CD4-positive, alpha-beta T cell (primary cell): ENCODE measurements around the gene USP6NL. TPM values are rescaled to one million over a fixed set of nuclear protein-coding genes. Genes with fewer than 3 reads are reported as not detected.

Source experiments
- ATAC-seq: fragments of 200-7000 bp; cut with Tn5 transposase; one replicate; pipeline ENCODE4 v1.10.0; 2022; ENCODE audit warnings: mild to moderate bottlenecking; ENCODE audit not compliant: poor library complexity
- CTCF ChIA-PET: fragments of 350-600 bp; sonication (Branson Sonifier 250); formaldehyde crosslinking; loops from one replicate; lab custom pipeline; 2021; ENCODE audit warnings: antibody characterized with exemption, inconsistent platforms; lab: Charles Lee
- POLR2A ChIA-PET: fragments of 350-600 bp; sonication (Branson Sonifier 250); formaldehyde crosslinking; loops from one replicate; lab custom pipeline; 2021; ENCODE audit warnings: antibody characterized with exemption, inconsistent platforms; lab: Charles Lee
- DNase-seq, 14 experiments: peaks; one replicate each; pipeline ENCODE4 v3.0.0-alpha.2; 2013 to 2020; ENCODE audit warnings: mixed read lengths in 2 of 14
- H3K27ac ChIP-seq, 2 donors: one replicate each; pipeline versions ENCODE4 v1.5.1 to v1.7.0; 2013; ENCODE audit warnings: low read length in 2 of 2, low read depth in 1 of 2, mild to moderate bottlenecking in 1 of 2
- H3K27me3 ChIP-seq, 2 experiments: 1 replicate in 1 of 2; 2 replicates in 1 of 2; pipeline versions ENCODE4 v1.6.1 to v1.7.0; 2013; ENCODE audit warnings: low read length in 2 of 2, control low read depth in 1 of 2, mild to moderate bottlenecking in 1 of 2, moderate library complexity in 1 of 2; ENCODE audit not compliant: insufficient read depth in 2 of 2, control insufficient read depth in 1 of 2
- H3K36me3 ChIP-seq: one replicate; pipeline ENCODE4 v1.6.1; 2013; ENCODE audit warnings: low read length, control low read depth; ENCODE audit not compliant: insufficient read depth
- H3K4me1 ChIP-seq: one replicate; pipeline ENCODE4 v1.6.1; 2013; ENCODE audit warnings: low read length, control low read depth; ENCODE audit not compliant: insufficient read depth
- H3K4me3 ChIP-seq: one replicate; pipeline ENCODE4 v1.5.1; 2013; ENCODE audit warnings: mild to moderate bottlenecking, low read length, moderate library complexity
- H3K9me3 ChIP-seq, 2 experiments: 1 replicate in 1 of 2; 2 replicates in 1 of 2; pipeline versions ENCODE4 v1.6.1 to v1.7.0; 2013; ENCODE audit warnings: low read length in 2 of 2, mild to moderate bottlenecking in 2 of 2, control low read depth in 1 of 2, moderate library complexity in 1 of 2; ENCODE audit not compliant: control insufficient read depth in 1 of 2, insufficient read depth in 1 of 2
- H3K27ac Mint-ChIP-seq: one replicate; pipeline ENCODE4 v1.8.0; 2020; ENCODE audit warnings: mixed read lengths
- H3K27me3 Mint-ChIP-seq: one replicate; pipeline ENCODE4 v1.8.0; 2021; ENCODE audit warnings: mixed read lengths
- H3K36me3 Mint-ChIP-seq: one replicate; pipeline ENCODE4 v1.8.0; 2021; ENCODE audit warnings: low read depth, mixed read lengths
- H3K4me1 Mint-ChIP-seq: one replicate; pipeline ENCODE4 v1.8.0; 2021; ENCODE audit warnings: low read depth, mixed read lengths
- H3K4me3 Mint-ChIP-seq: one replicate; pipeline ENCODE4 v1.8.0; 2020; ENCODE audit warnings: mild to moderate bottlenecking, mixed read lengths
- H3K9me3 Mint-ChIP-seq: one replicate; pipeline ENCODE4 v1.8.0; 2020; ENCODE audit warnings: mixed read lengths
- CTCF ChIP-seq: fragments of 200-600 bp; IDR thresholded peaks from one replicate; pipeline ENCODE4 v1.8.0; 2022; ENCODE audit warnings: antibody characterized with exemption, mild to moderate bottlenecking
- intact Hi-C, 2 experiments: fragments of 100-400 bp; cut with DNase I in 1 of 2; cut with micrococcal nuclease in 1 of 2; formaldehyde crosslinking; loops; one replicate each; pipeline versions ENCODE4 v1.15.1 to v1.9.0; 2023 to 2025; cut with DNase I, micrococcal nuclease
- total RNA-seq, 174 experiments: library from RNA in 2 of 174; stranded (reverse) in 2 of 174; gene quantifications; one replicate each; pipeline ENCODE4 v1.2.3 and lab custom pipeline; 2021 to 2026

The USP6NL gene
- total RNA-seq, 2 experiments from 2014 or later: 5.2 to 5.6 TPM

- H3K27me3 Mint-ChIP-seq: no peaks in the 10 kb centered on the region
Measured at GRCh38 chr10:11605807-11606408, 5.5 kb downstream of the USP6NL start.

GRCh38 chr10:11604865-11605650 lies 6.4 kb downstream of the USP6NL start:
- POLR2A ChIA-PET: interaction anchor here (0.8 to 1.6 kb wide), 2 partner anchors 12 to 26 kb away, joined by 3 to 4 read pairs; no protein-coding TSS in a partner anchor
- Mint-ChIP-seq H3K4me1 (peaks cover 55% of the 10 kb centered on the region), H3K9me3 (no peaks in the 10 kb centered on the region), H3K4me3 (peak overlapping the region; percentile 59), H3K27ac (peak overlapping the region; percentile 3), H3K36me3 (no peaks in the 10 kb centered on the region), H3K27me3 (no peaks in the 10 kb centered on the region)
- ATAC-seq (peak; percentile 67), DNase-seq (peak in 2 of 14 experiments; percentile 11 to 20)
- H3K9me3 ChIP-seq: no peaks in the 10 kb centered on the region
- intact Hi-C loops: loop anchor here in 1 of 2 experiments (5.0 kb wide), 1 partner anchor 73 kb away; no protein-coding TSS in a partner anchor
- TF ChIP-seq CTCF: no peak
- no peaks in the 10 kb centered on the region for H3K4me1 ChIP-seq
- H3K27me3 ChIP-seq: no peaks in the 10 kb centered on the region
- CTCF ChIA-PET: no interaction called here
- no peak overlapping the region for H3K27ac ChIP-seq
- no peaks in the 10 kb centered on the region for H3K36me3 ChIP-seq
- peak overlapping the region; percentile 26 for H3K4me3 ChIP-seq

More at GRCh38 chr10:11605807-11606408, 5.5 kb downstream of the USP6NL start:
- Histone ChIP-seq H3K9me3 (no peaks in the 10 kb centered on the region), H3K4me1 (peaks cover 5% of the 10 kb centered on the region), H3K27me3 (no peaks in the 10 kb centered on the region), H3K36me3 (no peaks in the 10 kb centered on the region), H3K4me3 (no peak overlapping the region), H3K27ac (no peak overlapping the region)
- ATAC-seq (no peak), DNase-seq (no peak)
- H3K4me1 Mint-ChIP-seq: peaks cover 63% of the 10 kb centered on the region
- POLR2A ChIA-PET: interaction anchor here (0.6 to 0.8 kb wide), 2 partner anchors 27 to 749 kb away, joined by 3 read pairs; no protein-coding TSS in a partner anchor
- TF ChIP-seq CTCF: no peak
- CTCF ChIA-PET: no interaction called here
- H3K36me3 Mint-ChIP-seq: peaks cover 4% of the 10 kb centered on the region
- H3K9me3 Mint-ChIP-seq: no peaks in the 10 kb centered on the region
- H3K27ac Mint-ChIP-seq: no peak overlapping the region
- intact Hi-C loops: no loop called here
- H3K4me3 Mint-ChIP-seq: peak overlapping the region; percentile 22

- H3K36me3 ChIP-seq: no peaks in the 10 kb centered on the region
- Mint-ChIP-seq H3K27ac (no peak overlapping the region), H3K36me3 (no peaks in the 10 kb centered on the region), H3K9me3 (no peaks in the 10 kb centered on the region), H3K4me1 (peaks cover 43% of the 10 kb centered on the region), H3K4me3 (no peak overlapping the region), H3K27me3 (no peaks in the 10 kb centered on the region)
- no peaks in the 10 kb centered on the region for H3K4me1 ChIP-seq
- no peak for TF ChIP-seq CTCF
- ChIA-PET POLR2A (interaction anchor here (1.6 kb wide), 1 partner anchor 10 kb away, joined by 4 read pairs; no protein-coding TSS in a partner anchor), CTCF (interaction anchor here (1.0 kb wide), 1 partner anchor 11 kb away, joined by 3 read pairs; no protein-coding TSS in a partner anchor)
- intact Hi-C loops: loop anchor here in 1 of 2 experiments (5.0 kb wide), 1 partner anchor 71 kb away; no protein-coding TSS in a partner anchor
- DNase-seq (no peak), ATAC-seq (no peak)
- H3K9me3 ChIP-seq: no peaks in the 10 kb centered on the region
- H3K27me3 ChIP-seq: no peaks in the 10 kb centered on the region
- no peak overlapping the region for H3K27ac ChIP-seq
- no peak overlapping the region for H3K4me3 ChIP-seq
Measured at GRCh38 chr10:11603741-11604140, 7.7 kb downstream of the USP6NL start.
